ENCODE results near the gene TMCC3.

DNA sequence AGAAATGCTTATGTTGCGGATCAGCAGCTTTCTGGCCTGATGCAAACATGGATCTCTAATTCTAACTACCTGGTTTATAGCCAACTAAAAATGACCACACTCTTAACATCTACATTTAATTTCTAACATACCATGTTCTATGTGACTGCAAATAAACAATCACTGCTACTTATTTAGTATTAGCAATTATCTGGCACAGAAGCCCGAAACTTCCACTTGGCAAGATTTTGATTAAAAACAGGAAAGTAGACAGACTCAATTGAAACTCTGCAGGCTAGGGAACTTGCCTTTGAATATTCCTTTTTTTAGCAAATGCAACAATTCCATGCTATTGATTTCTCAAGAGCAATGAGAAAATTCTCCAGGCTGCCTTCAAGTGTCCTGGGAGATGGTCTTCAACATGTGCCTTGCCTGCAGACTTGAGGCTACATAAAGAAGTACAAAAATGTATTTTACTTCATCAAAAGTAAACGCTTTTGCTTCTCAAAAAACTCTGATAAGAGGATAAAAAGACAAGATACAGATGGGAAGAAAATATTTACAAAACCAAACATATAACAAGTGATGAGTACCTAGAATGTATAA lies 9.1 kb upstream of the TMCC3 start:
- TF ChIP-seq, protein P1, sequence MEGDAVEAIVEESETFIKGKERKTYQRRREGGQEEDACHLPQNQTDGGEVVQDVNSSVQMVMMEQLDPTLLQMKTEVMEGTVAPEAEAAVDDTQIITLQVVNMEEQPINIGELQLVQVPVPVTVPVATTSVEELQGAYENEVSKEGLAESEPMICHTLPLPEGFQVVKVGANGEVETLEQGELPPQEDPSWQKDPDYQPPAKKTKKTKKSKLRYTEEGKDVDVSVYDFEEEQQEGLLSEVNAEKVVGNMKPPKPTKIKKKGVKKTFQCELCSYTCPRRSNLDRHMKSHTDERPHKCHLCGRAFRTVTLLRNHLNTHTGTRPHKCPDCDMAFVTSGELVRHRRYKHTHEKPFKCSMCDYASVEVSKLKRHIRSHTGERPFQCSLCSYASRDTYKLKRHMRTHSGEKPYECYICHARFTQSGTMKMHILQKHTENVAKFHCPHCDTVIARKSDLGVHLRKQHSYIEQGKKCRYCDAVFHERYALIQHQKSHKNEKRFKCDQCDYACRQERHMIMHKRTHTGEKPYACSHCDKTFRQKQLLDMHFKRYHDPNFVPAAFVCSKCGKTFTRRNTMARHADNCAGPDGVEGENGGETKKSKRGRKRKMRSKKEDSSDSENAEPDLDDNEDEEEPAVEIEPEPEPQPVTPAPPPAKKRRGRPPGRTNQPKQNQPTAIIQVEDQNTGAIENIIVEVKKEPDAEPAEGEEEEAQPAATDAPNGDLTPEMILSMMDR (conservative IDR thresholded peaks at IDR 0.05), result no peak
- no peak for TF ChIP-seq EZH2 (IDR thresholded peaks at IDR 0.05; ENCODE audit: low read depth)
